Frontal cortex (tissue), 4 donors: ENCODE measurements around the gene NPLOC4. TPM values are rescaled to one million over a fixed set of nuclear protein-coding genes. Genes with fewer than 3 reads are reported as not detected.

ENCODE experiments used
- DNase-seq, 2 donors: peaks; one replicate each; pipeline ENCODE4 v3.0.0; 2012; ENCODE audit warnings: low spot score in 2 of 2
- FAIRE-seq: peaks from 2 replicates; lab custom pipeline; 2012; peaks lifted over from hg19 to GRCh38; lab: Jason Lieb, UNC
- total RNA-seq: library from RNA; depleted of rRNA; stranded (reverse); fragments of >200 nt; gene quantifications from one replicate; pipeline ENCODE4 v1.2.3, GENCODE V29; 2014
- donor health status: control.
- donor health status: control.
- donor health status: control.

NPLOC4 gene
- total RNA-seq, 1 donor from 2014 or later, result 39.9 TPM

DNA sequence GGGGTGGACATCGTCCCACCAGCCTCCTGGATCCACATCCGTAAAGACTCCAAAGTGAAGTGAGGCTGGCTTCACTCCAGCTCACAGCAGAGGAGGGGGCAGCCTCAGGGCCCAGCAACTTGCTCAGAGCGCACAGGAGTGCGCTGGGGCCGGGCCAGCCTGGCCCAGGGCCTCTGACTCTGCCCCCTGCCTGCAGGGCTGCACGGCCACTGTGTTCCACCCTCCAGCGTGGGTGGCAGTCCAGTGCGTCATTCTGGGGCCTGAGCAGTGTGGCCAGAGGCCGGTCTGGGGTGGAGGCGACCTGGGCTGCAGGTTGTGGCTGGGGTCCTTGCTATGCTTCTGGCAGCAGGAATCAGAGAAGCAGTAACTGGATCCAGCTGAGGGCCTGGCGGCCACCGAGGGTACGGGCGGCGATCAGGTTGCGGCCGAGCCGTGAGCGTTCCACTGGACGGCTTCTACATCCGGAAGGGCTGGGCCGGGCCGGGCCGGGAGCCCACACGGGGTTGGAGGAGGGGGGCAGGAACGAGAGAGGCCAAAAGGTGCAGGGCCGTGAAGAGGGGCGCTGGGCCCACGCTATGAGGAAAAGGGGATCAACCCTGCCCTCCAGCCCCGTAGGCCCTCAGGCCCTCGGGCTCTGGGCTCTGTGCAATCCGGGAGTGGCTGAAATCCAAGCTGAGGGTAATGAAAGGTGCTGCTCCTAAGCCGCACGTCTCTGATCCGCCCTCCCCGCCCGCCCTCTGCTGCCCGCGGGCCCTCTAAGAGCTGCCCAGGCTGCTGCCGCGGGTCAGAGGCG, 109.1 kb downstream of the NPLOC4 start, which contains the start of gene FSCN2:
Gene FSCN2, plus strand, starts transcription at position 787 of the 793 bp plus-strand sequence. CDS start 155 bp downstream, outside the sequence.
- FAIRE-seq, result no peak
- DNase-seq, result no peak

DNA sequence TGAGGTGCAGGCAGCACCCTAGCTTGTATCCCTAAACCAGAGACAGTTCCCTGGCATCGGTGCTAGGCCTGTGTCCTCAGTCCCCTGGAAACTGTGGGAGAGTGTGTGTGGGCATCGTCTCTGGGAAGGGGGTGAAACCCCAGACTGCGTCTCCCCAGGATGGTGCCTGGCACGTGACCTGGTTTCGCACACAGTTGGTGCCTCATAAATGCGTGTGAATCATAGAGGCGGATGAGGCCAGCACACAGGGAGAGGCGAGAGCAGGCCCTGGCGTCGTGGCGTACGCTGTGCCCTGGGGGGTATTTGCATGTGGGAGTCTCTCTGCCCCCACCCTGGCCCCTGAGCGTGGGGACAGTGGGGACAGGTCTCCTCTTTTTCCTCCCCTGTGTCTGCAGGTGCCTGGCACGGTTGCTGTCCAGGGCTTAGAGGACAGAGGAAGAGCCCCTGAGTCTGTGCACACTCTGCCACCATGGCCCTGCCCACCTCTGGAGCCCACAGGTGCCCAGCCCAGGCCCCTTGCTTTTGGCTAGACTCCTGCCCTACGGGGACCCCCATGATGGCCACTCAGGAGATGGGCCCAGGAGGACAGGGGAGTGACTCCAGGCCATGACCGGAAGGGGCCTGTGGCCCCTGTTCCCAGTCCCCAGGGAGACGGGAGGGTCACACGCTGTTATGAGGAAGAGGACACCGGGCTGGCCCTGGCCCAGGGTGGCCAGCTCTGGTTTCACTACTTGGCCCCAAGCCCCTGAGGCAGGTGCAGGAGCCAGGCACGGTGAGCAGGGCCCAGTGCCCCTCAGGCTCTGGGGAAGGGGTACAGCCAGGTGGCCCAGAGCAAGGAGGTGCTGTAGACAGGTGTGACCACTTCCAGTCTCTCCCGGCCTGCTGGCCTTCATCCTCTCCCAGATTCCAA, 110.0 kb downstream of the NPLOC4 start:
- FAIRE-seq (no peak), DNase-seq (no peak)

DNA sequence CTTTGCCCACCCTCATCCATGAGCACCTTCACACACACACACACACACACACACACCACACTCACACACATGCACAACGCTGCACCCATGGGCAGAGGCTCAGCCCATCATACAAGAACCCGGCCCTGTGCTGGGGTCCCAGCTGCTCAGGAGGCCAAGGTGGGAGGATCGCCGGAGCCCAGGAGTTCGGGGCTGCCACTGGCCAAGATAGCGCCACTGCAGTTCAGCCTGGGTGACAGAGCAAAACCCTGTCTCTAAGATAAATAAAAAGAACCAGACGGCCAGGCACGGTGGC, 112.1 kb downstream of the NPLOC4 start:
- FAIRE-seq (no peak), DNase-seq (no peak)

DNA sequence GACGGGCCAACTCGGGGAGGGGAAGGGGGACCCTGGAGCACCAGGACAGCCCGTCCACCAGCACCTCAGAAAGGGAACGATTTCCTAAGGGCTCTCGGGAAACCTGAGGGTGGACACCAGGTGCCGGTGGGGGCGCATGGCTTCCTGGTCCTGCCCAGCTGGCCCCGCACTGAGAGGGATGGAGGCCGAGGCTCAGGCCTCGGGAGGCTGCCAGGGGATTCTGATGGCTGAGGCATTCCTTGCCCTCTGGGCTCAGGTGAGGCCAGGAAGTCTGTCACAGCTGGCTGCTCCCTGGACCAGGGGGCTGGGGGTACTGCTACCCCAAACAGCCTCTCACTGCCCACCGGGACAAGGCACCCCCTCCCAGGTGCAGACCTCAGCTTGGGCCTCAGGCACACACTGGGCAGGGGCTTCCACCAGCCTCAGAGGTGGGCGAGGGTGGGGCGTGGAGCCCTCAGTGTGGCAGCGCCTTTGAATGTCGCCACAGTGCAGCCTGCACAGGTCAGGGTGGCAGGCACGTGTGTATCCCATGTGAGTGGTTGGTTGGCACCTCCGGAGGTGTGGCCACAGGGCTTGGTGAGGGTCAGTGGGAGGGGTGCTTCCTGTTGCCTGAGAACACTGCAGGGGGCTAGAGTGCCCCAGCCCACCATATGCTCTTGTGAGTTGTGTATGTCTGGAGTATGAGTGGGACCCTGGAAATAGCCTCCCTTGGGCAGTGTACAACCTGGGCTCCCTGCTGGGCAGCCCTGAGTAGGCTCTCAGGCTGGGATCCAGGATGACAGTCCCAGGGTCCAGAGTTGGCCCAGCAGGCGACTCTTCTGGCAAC, 112.7 kb downstream of the NPLOC4 start:
- FAIRE-seq, result no peak

DNA sequence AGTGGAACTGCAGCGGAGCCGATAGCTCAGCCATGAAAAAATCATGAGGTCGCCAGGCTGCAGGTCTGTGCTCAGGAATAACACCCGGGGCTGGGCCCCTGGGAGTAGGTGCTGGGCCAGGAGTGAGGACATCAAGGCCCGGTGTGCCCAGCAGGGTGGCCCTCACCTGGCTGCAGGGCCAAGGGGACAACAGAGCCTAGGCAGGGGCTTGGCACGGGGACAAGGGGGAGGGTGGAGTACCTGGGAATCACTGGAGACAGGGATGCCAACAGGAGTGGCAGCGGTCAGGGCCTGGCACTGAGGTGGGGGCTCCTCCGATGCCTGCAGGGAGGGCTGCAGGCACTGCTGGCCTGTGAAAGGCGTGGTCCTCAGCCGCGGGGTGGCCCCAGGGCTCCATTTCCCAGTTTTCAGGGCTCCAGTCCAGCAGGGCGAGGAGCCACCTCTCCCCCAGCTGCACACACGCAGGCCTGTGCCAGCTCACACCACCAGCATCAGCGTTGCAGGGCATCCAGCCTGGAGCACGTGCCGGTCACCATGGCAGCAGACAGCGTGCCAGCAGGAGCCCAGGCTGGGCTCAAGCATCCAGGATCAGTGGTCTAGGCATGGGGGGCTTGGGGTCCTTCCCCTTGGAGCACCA, 113.4 kb downstream of the NPLOC4 start:
- FAIRE-seq, result no peak
- peak; percentile 79 to 82 for DNase-seq

More for the DNA sequence above, 112.7 kb downstream of the NPLOC4 start:
- DNase-seq, result no peak

DNA sequence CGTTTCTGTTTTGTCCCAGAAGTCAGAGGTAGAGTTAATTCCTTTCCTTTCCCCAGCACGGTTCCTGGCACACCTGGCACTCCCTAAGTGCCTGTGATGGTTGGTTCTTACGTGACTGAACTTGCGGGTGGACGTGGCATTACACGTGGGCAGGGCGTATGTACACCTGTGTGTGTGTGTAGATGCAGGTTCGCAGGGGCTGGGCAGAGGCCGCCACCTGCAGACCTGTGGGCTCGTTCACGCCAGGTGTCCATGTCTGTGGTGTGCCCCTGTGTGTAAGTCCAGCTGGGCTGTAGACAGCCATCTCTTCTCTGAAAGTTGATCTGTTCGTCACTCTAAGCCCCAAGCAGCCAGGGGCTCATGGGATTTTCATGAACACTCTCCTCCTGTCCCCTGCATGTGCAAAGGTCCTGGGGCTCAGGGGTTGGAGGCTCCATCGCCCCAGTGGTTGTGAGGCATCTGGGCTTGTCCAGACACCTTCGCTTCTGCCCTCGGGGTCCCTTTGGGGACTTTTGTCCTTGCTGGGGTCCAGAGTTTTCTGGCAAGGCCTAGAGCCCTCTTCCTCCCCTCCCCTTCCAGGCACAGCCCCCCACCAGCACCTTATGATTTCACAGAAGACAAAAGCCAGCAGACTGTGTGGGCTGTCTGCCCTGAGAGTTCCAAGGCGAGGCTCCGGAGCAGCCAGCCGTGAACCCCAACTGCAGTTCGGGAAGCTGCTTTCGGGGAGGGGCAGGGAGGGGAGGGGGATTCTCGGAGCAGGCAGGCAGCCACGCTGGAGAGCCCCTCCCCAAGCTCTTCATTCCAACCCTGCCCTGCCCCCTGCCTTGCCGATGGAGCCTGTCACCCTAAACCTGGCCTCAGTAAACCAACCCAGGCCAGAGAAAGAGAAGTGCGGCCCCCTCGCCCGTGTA, 114.2 kb downstream of the NPLOC4 start:
- FAIRE-seq (no peak), DNase-seq (no peak)

DNA sequence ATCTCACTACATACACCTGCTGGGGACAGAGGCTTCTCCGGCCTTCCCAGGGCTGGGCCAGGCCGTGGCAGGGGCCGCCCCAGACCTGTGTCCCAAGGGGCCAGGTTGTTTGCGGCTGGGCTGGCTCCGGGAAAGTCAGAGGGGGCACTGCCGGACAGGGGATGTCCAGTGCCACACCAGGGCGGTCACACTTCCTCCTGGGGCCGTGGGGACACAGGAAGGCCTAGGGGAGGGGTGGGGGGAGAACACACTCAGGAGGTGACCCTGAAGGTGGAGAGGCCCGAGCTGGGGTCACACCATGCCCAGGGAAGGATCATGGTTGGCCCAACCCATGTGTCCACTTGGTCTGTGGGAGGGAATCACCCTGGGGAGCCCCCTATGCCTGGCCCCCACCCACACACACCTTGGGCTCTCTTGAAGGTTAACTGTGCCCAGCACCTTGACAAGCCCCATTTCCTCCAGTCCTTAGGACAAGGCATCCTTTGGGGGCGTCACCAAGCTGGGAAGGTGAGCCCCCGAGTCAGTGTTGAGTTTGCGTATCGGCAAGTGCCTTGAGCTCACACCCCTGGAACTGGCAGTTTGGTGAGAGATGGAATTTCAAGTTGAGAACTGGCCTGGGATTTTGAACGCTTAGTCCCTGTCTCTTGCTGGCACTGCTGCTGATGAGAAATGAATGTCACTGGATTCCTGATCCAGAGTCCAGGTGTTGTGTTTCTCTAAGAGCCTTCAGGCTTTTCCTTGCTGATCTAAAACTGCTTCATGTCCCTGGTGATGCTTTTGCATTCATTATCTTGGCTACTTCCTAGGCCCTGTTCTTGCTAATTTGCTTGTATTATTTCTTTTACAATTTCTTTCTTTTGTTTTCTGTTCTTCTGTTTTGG, 116.7 kb downstream of the NPLOC4 start:
- DNase-seq, result no peak
- no peak for FAIRE-seq

DNA sequence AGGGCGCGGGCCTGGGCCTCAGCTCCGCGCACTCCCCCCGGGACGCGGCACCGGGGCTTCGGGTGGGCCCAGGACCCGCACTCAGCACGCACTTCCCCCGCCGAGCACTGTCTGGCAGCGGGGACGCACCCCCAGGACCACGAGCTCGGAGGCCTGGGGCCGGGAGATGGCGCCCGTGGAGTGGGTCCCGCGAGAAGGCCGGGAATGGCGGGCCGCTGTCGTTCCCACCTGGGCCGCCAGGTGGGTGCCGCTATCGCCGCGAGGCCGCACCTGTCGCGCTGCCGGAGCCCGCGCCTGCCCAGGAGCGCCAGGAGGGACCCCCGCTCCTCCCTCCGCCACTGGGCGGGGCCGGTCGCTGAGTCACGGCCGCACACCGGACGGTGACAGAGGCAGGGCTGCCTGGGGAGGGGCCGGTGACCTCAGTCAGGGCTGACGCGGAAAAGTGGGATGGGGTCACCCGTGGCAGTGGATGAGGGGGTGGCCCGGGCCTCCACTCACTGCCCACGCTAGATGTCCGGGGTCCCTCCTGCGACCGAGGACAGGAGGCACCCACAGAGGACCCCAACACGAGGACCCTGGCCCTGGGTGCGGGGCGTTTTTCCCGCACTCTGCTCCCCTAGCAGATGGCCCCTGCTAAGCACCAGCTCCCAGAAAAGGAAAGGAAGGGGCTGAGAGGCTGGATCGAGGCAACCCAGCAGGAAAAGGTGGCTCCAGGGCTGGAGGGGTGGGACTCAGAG, 117.5 kb downstream of the NPLOC4 start:
- FAIRE-seq (no peak), DNase-seq (no peak)

DNA sequence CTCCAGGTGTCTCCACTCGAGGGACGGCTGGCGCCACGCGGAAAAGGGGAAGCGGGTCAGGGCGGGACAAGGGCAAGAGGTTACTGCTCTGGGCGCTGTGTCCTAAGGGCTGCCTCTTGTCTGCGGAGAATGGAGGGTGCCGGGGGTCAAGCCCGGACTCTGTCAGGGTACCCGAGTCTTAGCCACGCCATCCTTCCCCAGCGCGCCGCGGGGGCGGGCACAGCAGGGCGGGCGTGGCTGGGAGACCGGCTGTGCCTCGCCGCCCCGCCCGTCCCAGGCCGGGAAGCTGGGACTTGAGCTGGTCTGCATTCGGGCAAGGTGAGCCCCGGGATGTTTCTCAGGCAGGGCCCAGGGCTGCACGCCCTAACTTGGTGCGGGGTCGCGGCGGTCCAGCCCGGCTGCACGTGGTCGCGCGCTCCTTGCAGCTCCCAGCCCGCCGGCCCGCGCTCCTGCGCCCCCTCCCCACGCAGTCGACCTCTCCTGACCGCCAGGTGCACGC, 118.1 kb downstream of the NPLOC4 start:
- FAIRE-seq, result no peak
- DNase-seq, result no peak

DNA sequence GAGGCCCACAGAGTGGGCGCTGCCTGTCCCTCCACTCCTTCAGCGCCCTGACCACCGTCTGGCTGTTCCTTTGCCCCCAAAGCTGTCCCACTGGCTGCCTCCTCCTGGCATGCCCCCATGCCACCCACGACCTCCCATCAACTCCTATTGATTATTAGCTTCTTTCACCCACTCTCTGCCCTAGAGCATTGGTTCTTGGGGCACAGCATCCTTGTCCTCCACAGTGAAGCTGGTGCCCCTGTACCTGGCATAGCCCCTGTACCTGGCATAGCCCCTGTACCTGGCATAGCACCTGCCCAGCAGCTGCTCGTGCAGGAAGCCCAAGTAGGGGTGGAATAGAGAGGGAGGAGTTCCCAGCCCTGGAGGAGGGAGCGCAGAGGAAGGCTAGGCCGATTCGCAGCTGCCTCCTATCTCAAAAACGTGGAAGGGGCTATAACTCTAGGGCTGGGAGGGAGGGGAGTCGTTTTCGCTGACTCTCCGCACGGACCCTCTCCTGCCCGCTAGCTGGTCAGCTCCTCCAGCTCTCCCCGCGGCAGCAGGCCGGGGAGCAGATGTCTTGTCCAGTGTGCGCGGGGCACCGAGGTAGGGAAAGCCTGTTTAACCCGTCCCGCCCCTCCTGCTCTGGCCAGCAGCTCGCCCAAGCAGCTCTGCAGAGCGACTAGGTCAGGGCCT, 118.7 kb downstream of the NPLOC4 start:
- FAIRE-seq, result no peak
- no peak for DNase-seq

DNA sequence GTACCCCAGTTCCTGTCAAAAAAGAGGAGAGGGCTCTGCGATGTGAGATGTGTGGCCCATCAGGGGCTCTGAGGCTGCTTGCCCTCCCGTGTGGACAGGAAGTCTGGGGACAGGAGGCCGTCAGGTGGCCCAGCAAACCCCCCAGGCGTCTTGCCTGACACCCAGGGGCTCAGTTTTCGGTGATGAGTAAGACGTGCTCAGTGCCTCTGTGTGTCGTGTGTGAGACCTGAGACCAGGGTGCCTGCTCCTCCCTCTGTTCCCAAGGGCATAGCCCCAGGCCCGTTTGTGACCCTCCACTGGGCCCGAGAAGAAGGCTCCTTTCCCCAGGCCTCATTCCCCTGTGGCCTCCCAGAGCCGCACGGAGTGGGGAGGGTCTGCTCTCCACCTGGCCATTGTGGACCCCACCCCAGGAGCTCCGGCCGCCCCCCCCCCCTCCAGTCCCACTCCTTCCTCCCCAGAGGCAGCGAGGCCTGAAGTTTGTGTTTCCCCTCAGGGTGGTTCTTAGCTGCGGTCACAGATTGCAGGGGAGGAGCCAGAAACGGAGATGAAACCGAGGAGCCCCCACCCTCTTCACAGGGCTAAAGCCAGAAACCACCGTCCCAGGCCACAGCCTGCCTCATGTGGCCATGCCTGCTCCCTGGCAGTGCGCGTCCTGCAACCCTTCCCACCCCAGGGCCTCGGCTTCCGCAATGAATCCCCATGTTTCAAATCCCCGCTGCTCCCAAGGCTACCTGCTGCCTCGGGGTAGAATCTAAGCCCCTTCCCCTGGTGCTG, 119.4 kb downstream of the NPLOC4 start:
- DNase-seq (no peak), FAIRE-seq (no peak)

DNA sequence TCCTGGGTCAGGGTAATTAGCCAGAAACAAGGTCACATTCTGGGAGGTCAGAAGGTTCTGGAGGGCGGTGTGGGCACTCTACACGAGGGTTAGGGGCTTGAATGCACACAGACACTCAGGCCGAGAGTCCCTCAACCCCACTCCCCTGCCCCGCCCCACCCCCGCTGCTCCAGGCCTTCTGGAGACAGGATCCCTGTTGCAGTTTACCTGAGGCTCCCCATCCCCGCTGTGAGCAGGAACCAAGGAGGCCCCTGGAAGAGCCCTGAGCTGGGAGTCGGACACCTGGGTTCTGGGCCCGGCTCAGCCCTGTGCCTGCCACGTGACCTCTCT, 119.9 kb downstream of the NPLOC4 start:
- FAIRE-seq (no peak), DNase-seq (no peak)

DNA sequence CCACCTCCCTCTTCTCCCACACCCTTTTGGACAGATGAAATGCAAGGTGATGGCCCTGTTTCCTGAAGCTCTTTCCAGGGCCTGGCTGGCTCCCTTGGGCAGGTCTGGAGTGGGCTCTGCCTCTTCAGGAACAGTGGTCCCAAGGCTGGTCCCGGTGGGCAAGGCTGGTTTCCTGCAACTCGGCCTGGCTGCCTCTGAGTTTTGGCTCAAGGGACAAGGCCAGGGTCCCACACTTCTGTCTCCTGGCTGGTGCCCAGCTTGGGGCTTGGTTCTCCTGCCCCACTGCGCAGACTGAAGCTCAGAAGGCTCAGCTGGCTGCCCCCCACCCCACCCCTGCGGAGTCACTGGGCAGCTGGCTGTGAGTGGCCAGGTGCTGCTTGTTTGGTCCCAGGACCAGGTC, 120.5 kb downstream of the NPLOC4 start:
- no peak for DNase-seq
- FAIRE-seq, result no peak

DNA sequence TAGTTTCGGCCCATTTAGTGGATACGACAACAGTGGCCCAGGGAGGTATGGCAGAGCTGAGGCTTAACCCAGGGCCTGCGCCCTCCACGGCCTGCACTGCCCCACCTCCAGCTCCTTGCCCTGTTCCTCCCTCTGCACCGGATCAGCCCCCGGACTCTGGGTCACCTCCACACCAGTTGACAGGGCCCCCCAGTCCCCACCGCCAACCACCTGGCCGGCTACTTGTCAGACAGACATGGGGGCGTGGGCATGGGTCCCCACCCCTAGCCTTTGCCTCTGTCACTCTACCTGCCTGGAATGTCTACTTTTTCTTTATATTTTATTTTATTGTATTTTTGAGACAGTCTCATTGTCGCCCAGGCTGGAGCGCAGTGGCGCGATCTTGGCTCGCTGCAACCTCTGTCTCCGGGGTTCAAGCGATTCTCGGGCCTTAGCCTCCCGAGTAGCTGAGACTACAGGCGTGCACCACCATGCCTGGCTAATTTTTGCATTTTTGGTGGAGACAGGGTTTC, 121.3 kb downstream of the NPLOC4 start:
- FAIRE-seq (no peak), DNase-seq (no peak)

DNA sequence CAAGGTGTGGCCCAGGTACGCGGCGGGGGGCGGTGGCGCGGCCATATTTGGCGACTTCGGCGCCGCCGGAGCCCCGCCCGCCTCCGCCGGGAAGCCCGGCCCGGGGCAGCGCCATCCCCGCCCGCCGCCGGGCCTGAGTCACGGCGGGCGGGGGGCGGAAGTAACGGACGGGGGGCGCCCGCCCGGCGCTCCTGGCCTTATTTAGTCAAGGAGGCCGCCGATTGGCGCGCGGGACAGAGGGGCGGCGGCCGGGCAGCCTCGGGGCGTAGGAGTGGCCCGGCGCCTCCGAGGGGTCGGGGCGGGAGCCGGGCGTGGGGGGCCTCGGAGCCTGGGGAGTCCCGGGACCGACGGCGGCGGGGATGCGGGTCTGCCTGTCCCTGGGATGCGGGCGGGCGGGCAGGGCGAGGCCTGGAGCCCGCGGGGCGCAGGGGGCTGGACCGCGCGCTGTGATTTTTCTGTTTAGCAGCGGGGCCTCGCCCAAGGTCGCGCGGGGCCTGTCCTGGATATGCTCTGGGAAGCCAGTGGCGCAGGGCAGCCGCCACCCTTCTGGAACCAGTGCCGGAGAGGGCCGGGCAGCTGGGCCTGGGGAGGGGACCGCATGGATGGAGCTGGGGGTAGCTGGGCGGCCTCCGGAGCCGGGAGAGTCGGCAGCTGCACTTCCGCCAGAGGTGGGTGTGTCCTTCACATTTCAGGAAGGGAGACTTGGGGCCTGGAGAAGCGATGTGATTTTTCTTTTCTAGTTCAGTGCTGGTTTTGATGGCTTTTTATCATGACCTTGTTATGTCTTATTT, 122.0 kb downstream of the NPLOC4 start:
- DNase-seq, result peak; percentile 71 to 83
- no peak for FAIRE-seq
